Testis (tissue), 2 donors: ENCODE results near the gene COL5A1.

Source experiments
- POLR2A ChIP-seq: fragments of 450-650 bp; IDR thresholded peaks from one replicate; pipeline ENCODE4 v1.6.1; 2017; ENCODE audit warnings: antibody characterized with exemption, mild to moderate bottlenecking, moderate library complexity
- TF ChIP-seq, protein P1 (sequence below), 3 experiments: fragments of 450-650 bp in 2 of 3; fragments of 200-600 bp in 1 of 3; sonication (generic) in 1 of 3; IDR thresholded peaks; one replicate each; pipeline ENCODE4 v1.5.1; 2016 to 2019; ENCODE audit warnings: antibody characterized with exemption in 3 of 3, mild to moderate bottlenecking in 2 of 3, moderate library complexity in 1 of 3

DNA sequence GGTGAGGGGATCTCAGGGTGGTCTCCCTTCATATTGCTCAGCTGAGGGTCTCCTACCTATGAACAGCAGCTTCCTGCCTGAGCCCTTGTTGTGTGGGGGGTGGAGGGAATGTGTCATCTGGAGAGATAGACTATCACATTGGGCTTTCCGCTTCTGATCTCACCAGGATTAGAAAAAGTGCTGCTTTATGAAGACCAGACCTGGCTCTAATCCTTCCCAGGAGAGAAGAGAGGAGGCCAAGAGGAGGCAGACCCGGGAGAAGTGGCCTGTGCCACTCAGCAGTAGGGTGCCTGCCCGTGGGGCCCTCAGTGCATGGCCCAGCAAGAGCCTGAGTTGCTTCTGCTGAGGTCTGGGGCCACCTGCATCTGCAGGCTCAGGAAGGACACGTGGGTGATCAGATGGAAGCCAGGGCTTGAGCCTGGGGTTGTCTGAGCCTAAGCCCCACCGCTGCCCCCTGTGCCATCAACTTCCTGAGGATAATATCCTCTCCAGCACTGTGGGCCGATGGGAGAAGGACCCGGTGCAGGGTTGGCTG, 22.1 kb upstream of the COL5A1 start:
- TF ChIP-seq, protein P1, sequence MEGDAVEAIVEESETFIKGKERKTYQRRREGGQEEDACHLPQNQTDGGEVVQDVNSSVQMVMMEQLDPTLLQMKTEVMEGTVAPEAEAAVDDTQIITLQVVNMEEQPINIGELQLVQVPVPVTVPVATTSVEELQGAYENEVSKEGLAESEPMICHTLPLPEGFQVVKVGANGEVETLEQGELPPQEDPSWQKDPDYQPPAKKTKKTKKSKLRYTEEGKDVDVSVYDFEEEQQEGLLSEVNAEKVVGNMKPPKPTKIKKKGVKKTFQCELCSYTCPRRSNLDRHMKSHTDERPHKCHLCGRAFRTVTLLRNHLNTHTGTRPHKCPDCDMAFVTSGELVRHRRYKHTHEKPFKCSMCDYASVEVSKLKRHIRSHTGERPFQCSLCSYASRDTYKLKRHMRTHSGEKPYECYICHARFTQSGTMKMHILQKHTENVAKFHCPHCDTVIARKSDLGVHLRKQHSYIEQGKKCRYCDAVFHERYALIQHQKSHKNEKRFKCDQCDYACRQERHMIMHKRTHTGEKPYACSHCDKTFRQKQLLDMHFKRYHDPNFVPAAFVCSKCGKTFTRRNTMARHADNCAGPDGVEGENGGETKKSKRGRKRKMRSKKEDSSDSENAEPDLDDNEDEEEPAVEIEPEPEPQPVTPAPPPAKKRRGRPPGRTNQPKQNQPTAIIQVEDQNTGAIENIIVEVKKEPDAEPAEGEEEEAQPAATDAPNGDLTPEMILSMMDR (IDR thresholded peaks at IDR 0.05) = no peak
- TF ChIP-seq POLR2A = no peak
